Nephron (organoid): Measurements from ENCODE around the gene KCTD5.

Experiments used
- H3K27ac Mint-ChIP-seq, 3 experiments: 2 replicates each; pipeline ENCODE4 v1.8.0; 2020; ENCODE audit warnings: mixed read lengths in 3 of 3, mild to moderate bottlenecking in 2 of 3, moderate library complexity in 1 of 3
- H3K27me3 Mint-ChIP-seq: 2 replicates; pipeline ENCODE4 v1.8.0; 2021; ENCODE audit warnings: low read depth, mild to moderate bottlenecking, moderate library complexity, mixed read lengths
- H3K36me3 Mint-ChIP-seq: 2 replicates; pipeline ENCODE4 v1.8.0; 2020; ENCODE audit warnings: low read depth, mixed read lengths
- H3K4me1 Mint-ChIP-seq: 2 replicates; pipeline ENCODE4 v1.8.0; 2020; ENCODE audit warnings: mixed read lengths
- H3K4me3 Mint-ChIP-seq, 3 experiments: 2 replicates each; pipeline ENCODE4 v1.8.0; 2020; ENCODE audit warnings: mild to moderate bottlenecking in 3 of 3, mixed read lengths in 3 of 3, moderate library complexity in 2 of 3
- H3K9me3 Mint-ChIP-seq: 2 replicates; pipeline ENCODE4 v1.8.0; 2020; ENCODE audit warnings: mixed read lengths
- CTCF ChIP-seq, 3 experiments: fragments of 200-600 bp; sonication (generic); IDR thresholded peaks; one replicate each; pipeline ENCODE4 v1.5.0; 2021; ENCODE audit warnings: antibody characterized with exemption in 3 of 3; ENCODE audit not compliant: unreplicated experiment in 3 of 3

KCTD5 gene

GRCh38 chr16:2734844-2735515, 52.7 kb downstream of the KCTD5 start:
- H3K36me3 Mint-ChIP-seq = no peaks in the 10 kb centered on the region
- H3K9me3 Mint-ChIP-seq = no peaks in the 10 kb centered on the region
- H3K27ac Mint-ChIP-seq = no peak overlapping the region
- H3K4me1 Mint-ChIP-seq = no peaks in the 10 kb centered on the region
- H3K4me3 Mint-ChIP-seq = no peak overlapping the region
- peaks cover 3% of the 10 kb centered on the region for H3K27me3 Mint-ChIP-seq
- no peak for TF ChIP-seq CTCF (IDR thresholded peaks at IDR 0.05; ENCODE audit: unreplicated experiment in 3 of 3)

- Mint-ChIP-seq H3K4me3 (no peak overlapping the region), H3K27ac (no peak overlapping the region), H3K36me3 (no peaks in the 10 kb centered on the region), H3K9me3 (no peaks in the 10 kb centered on the region), H3K27me3 (peaks cover 3% of the 10 kb centered on the region), H3K4me1 (no peaks in the 10 kb centered on the region)
- TF ChIP-seq CTCF (IDR thresholded peaks at IDR 0.05; ENCODE audit: unreplicated experiment in 3 of 3) = no peak
Observed at GRCh38 chr16:2736476-2737237, 54.3 kb downstream of the KCTD5 start.

GRCh38 chr16:2737238-2737605, 54.9 kb downstream of the KCTD5 start:
- Mint-ChIP-seq H3K4me3 (no peak overlapping the region), H3K9me3 (no peaks in the 10 kb centered on the region), H3K27ac (no peak overlapping the region), H3K4me1 (no peaks in the 10 kb centered on the region), H3K27me3 (peaks cover 3% of the 10 kb centered on the region), H3K36me3 (no peaks in the 10 kb centered on the region)
- no peak for TF ChIP-seq CTCF (IDR thresholded peaks at IDR 0.05; ENCODE audit: unreplicated experiment in 3 of 3)

- Mint-ChIP-seq H3K36me3 (no peaks in the 10 kb centered on the region), H3K9me3 (no peaks in the 10 kb centered on the region), H3K4me1 (no peaks in the 10 kb centered on the region), H3K27ac (no peak overlapping the region), H3K4me3 (no peak overlapping the region), H3K27me3 (peaks cover 3% of the 10 kb centered on the region)
- TF ChIP-seq CTCF (IDR thresholded peaks at IDR 0.05; ENCODE audit: unreplicated experiment in 3 of 3) = no peak
Observed at GRCh38 chr16:2737895-2738418, 55.6 kb downstream of the KCTD5 start.

- Mint-ChIP-seq H3K4me1 (no peaks in the 10 kb centered on the region), H3K36me3 (no peaks in the 10 kb centered on the region), H3K4me3 (no peak overlapping the region), H3K9me3 (no peaks in the 10 kb centered on the region), H3K27ac (no peak overlapping the region), H3K27me3 (peaks cover 3% of the 10 kb centered on the region)
- TF ChIP-seq CTCF (IDR thresholded peaks at IDR 0.05; ENCODE audit: unreplicated experiment in 3 of 3) = no peak
Observed at GRCh38 chr16:2738615-2739014, 56.3 kb downstream of the KCTD5 start.
